Osteocyte (in vitro differentiated cells): Measurements from ENCODE around the gene DIAPH3. TPM values are rescaled to one million over a fixed set of nuclear protein-coding genes. Genes with fewer than 3 reads are reported as not detected.

Experiments
- DNase-seq: peaks from one replicate; pipeline ENCODE4 v3.0.0; 2021; ENCODE audit warnings: mixed read lengths; ENCODE audit not compliant: unreplicated experiment; ENCODE audit errors: extremely low spot score
- H3K27ac Mint-ChIP-seq: one replicate; pipeline ENCODE4 v1.8.0; 2021; ENCODE audit warnings: mild to moderate bottlenecking, mixed read lengths; ENCODE audit not compliant: unreplicated experiment
- H3K27me3 Mint-ChIP-seq: one replicate; pipeline ENCODE4 v1.8.0; 2021; ENCODE audit warnings: mixed read lengths; ENCODE audit not compliant: unreplicated experiment
- H3K36me3 Mint-ChIP-seq: one replicate; pipeline ENCODE4 v1.8.0; 2021; ENCODE audit warnings: mixed read lengths; ENCODE audit not compliant: unreplicated experiment
- H3K4me1 Mint-ChIP-seq: one replicate; pipeline ENCODE4 v1.8.0; 2021; ENCODE audit warnings: mixed read lengths; ENCODE audit not compliant: unreplicated experiment
- H3K4me3 Mint-ChIP-seq: one replicate; pipeline ENCODE4 v1.8.0; 2021; ENCODE audit warnings: mild to moderate bottlenecking, moderate library complexity, mixed read lengths; ENCODE audit not compliant: unreplicated experiment
- H3K9me3 Mint-ChIP-seq: one replicate; pipeline ENCODE4 v1.8.0; 2021; ENCODE audit warnings: mixed read lengths; ENCODE audit not compliant: unreplicated experiment
- CTCF ChIP-seq: fragments of 200-600 bp; sonication (generic); IDR thresholded peaks from 2 replicates; pipeline ENCODE4 v1.5.0; 2021; ENCODE audit warnings: antibody characterized with exemption, mild to moderate bottlenecking, moderate library complexity
- total RNA-seq: library from RNA; stranded (reverse); gene quantifications from 2 replicates; pipeline ENCODE4 v1.2.1, GENCODE V29; 2021

Gene DIAPH3
- total RNA-seq, 1 donor from 2014 or later: 12.2 TPM

DNA sequence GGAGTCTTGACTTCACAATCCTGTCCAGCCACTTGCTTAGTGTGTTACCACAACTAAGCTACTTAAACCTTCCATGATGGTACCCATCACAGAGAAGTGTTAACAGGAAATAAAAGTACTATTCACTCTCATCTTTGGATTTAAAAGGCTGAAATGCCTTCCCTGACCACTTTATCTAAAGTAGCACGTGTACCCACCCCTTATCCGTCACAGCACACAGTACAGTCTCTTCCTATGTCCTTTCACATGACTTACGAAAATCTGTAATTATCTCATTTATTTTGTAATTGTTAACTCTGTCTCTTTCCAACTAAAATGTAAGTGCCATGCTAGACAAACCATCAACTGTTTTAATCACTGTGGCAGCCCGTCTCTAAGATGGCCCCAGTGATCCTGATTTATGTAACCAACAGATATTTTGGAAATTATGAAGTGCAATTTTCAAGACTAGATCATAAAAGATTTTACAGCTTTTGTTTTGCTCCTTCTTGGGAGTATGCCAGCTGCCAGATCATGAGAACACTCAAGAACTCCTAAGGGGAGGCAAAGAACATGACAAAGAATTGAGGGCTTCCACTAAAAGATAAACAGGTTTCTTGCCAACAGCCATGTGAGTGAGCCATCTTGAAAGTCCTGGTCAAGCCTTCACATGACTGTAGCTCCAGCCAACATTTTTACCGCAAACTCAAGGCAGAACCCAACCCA is 44.9 kb downstream of the DIAPH3 start:
- H3K4me1 Mint-ChIP-seq: peaks cover 7% of the 10 kb centered on the region
- H3K27me3 Mint-ChIP-seq: no peaks in the 10 kb centered on the region
- DNase-seq: no peak
- H3K9me3 Mint-ChIP-seq: peaks cover 21% of the 10 kb centered on the region
- H3K27ac Mint-ChIP-seq: peak overlapping the region; percentile 9
- H3K4me3 Mint-ChIP-seq: no peak overlapping the region
- no peak for TF ChIP-seq CTCF
- peaks cover 9% of the 10 kb centered on the region for H3K36me3 Mint-ChIP-seq

DNA sequence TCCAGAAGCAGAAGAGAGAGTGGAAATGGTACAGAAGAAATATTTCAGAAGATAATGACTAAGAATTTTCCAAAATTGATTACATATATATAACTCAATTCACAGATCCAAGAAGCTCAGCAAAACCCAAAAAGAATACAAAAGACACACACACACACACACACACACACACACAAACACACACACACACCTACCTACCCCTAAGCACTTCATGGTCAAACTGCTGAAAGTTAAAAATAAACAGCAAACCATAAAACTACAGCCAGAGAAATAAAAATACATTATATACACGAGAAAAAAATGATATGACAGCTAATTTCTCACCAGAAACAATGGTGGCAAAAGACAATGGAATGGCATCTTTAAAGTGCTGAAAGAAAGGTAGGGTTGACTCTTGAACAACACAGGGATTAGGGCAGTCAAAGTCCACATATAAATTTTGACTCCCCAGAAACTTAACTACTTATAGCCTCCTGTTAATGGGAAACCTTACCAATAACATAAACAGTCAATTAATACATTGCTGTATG is 49.2 kb downstream of the DIAPH3 start:
- H3K36me3 Mint-ChIP-seq: peaks cover 14% of the 10 kb centered on the region
- no peak for TF ChIP-seq CTCF
- H3K4me1 Mint-ChIP-seq: peaks cover 15% of the 10 kb centered on the region
- H3K4me3 Mint-ChIP-seq: no peak overlapping the region
- peaks cover 23% of the 10 kb centered on the region for H3K9me3 Mint-ChIP-seq
- no peaks in the 10 kb centered on the region for H3K27me3 Mint-ChIP-seq
- no peak overlapping the region for H3K27ac Mint-ChIP-seq
- DNase-seq: no peak

GRCh38 chr13:60112771-60113170 is 51.0 kb downstream of the DIAPH3 start:
- TF ChIP-seq CTCF: no peak
- Mint-ChIP-seq H3K27me3 (no peaks in the 10 kb centered on the region), H3K27ac (no peak overlapping the region), H3K4me3 (no peak overlapping the region), H3K9me3 (peaks cover 23% of the 10 kb centered on the region), H3K4me1 (peaks cover 11% of the 10 kb centered on the region), H3K36me3 (peaks cover 14% of the 10 kb centered on the region)
- DNase-seq: no peak

- no peak for TF ChIP-seq CTCF
- no peak for DNase-seq
- peaks cover 23% of the 10 kb centered on the region for H3K9me3 Mint-ChIP-seq
- H3K27ac Mint-ChIP-seq: peak overlapping the region; percentile 52
- peaks cover 17% of the 10 kb centered on the region for H3K4me1 Mint-ChIP-seq
- peaks cover 14% of the 10 kb centered on the region for H3K36me3 Mint-ChIP-seq
- H3K27me3 Mint-ChIP-seq: no peaks in the 10 kb centered on the region
- H3K4me3 Mint-ChIP-seq: no peak overlapping the region
Observed at GRCh38 chr13:60111691-60112090, 52.0 kb downstream of the DIAPH3 start.

- no peak overlapping the region for H3K4me3 Mint-ChIP-seq
Observed at GRCh38 chr13:60109285-60109684, 54.4 kb downstream of the DIAPH3 start.

More at GRCh38 chr13:60109285-60109684, 54.4 kb downstream of the DIAPH3 start:
- no peaks in the 10 kb centered on the region for H3K27me3 Mint-ChIP-seq
- H3K9me3 Mint-ChIP-seq: peaks cover 11% of the 10 kb centered on the region
- H3K4me1 Mint-ChIP-seq: peaks cover 17% of the 10 kb centered on the region
- DNase-seq: no peak
- TF ChIP-seq CTCF: no peak
- H3K36me3 Mint-ChIP-seq: peaks cover 8% of the 10 kb centered on the region
- no peak overlapping the region for H3K27ac Mint-ChIP-seq
